Measurements from ENCODE around the gene ZMIZ1.

Gene ZMIZ1

GRCh38 chr10:79289801-79290200 is 221.0 kb downstream of the ZMIZ1 start:
- no peak for DNase-seq (ENCODE audit: low spot score)

GRCh38 chr10:79292026-79292766 is 223.4 kb downstream of the ZMIZ1 start:
- DNase-seq (ENCODE audit: low spot score) = no peak

- peak; percentile 57 for DNase-seq (ENCODE audit: low spot score)
These were observed 224.4 kb downstream of the ZMIZ1 start for GRCh38 chr10:79292891-79293746.

GRCh38 chr10:79293841-79294581 is 225.2 kb downstream of the ZMIZ1 start:
- DNase-seq (ENCODE audit: low spot score) = peak; percentile 63

GRCh38 chr10:79295563-79295962 is 226.8 kb downstream of the ZMIZ1 start:
- no peak for DNase-seq (ENCODE audit: low spot score)

GRCh38 chr10:79296431-79296830 is 227.7 kb downstream of the ZMIZ1 start:
- no peak for DNase-seq (ENCODE audit: low spot score)

- DNase-seq (ENCODE audit: low spot score) = peak; percentile 96
These were observed 229.9 kb downstream of the ZMIZ1 start for GRCh38 chr10:79298403-79299244.

- DNase-seq (ENCODE audit: low spot score) = peak; percentile 95
These were observed 230.9 kb downstream of the ZMIZ1 start for GRCh38 chr10:79299397-79300241.

GRCh38 chr10:79300711-79301110 is 231.9 kb downstream of the ZMIZ1 start:
- no peak for DNase-seq (ENCODE audit: low spot score)

- DNase-seq (ENCODE audit: low spot score) = no peak
These were observed 233.2 kb downstream of the ZMIZ1 start for GRCh38 chr10:79301754-79302530.

- DNase-seq (ENCODE audit: low spot score) = no peak
These were observed 235.1 kb downstream of the ZMIZ1 start for GRCh38 chr10:79303631-79304478.

GRCh38 chr10:79304479-79305087 is 235.8 kb downstream of the ZMIZ1 start:
- DNase-seq (ENCODE audit: low spot score) = no peak

GRCh38 chr10:79305515-79305914 is 236.7 kb downstream of the ZMIZ1 start:
- DNase-seq (ENCODE audit: low spot score) = no peak

- DNase-seq (ENCODE audit: low spot score) = no peak
These were observed 237.2 kb downstream of the ZMIZ1 start for GRCh38 chr10:79305988-79306387.

GRCh38 chr10:79306644-79307220 is 238.0 kb downstream of the ZMIZ1 start:
- no peak for DNase-seq (ENCODE audit: low spot score)

GRCh38 chr10:79308016-79308415 is 239.2 kb downstream of the ZMIZ1 start:
- DNase-seq (ENCODE audit: low spot score) = no peak

- no peak for DNase-seq (ENCODE audit: low spot score)
These were observed 240.4 kb downstream of the ZMIZ1 start for GRCh38 chr10:79308969-79309665.

Data from AG20443 (cell line).